ENCODE measurements around the gene SULF2.

SULF2 gene

DNA sequence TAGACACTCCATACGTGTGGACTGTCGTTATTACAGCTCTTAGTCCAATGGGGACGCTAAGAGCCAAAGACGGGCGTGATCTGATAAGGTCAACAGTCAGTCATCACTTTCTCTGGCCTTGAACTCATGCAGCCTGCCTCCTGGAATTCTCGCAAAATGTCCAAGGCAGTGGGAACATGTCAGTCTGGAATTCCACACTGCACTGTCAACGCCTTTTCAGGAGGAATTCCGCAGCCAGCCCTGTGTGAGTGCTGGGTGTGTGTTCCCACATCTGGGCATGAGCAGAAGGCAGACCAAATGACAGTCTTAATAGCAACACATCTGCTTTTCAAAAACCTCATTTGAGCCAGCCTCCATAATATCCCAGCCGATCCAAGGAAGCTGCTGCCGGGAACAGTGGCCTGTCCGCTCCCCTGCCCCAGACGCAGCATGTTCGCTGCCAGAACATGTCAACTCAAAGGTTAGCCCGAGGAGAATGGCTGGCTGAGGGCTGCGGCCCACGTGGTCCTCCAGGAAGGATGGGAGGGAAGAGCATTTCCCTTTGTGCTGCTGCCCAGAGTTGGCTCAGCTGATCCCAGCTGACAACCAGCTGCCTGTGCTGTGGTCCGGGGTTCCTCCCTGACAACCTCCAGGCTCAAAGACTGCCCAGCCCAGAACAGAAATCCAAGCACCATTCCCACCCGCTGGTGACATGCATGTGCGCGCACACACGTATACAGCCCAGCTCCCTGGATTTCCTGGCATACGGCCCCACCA lies 103.1 kb downstream of the SULF2 start:
- no peak for DNase-seq

DNA sequence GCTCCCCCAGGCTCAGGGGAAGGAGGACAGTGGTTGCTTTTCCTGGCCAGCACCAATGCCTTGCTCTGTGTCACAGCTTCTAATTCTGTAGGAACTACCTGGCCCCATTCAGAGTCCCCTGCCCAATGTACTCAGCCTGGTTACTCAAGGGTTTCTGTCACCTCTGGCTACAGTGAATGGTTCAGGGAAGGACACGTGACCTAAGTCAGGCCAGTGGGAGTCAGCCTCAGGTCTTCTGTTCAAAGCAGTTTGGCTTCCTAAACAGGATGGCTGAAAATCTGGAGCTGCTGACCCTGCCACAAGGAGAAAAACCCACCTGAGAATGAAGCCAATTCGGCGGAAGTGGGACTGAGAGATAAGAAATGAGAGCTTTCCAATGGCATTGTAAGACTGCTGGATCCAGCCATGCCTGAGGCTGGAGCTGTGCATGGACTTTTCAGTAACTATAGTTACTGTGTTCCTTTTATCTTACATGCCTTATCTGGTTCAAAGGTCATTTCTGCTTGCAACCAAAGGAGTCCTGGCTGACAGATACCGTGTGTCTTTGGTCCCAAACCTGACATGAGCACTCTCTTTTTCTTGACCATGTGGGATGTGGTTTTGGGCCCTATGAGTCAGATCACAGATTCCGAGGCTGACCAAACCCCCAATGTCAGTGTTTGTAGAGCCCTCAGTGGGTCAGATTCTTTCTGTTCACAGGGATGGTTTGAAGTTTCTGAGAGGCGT lies 104.3 kb downstream of the SULF2 start:
- no peak for DNase-seq

DNA sequence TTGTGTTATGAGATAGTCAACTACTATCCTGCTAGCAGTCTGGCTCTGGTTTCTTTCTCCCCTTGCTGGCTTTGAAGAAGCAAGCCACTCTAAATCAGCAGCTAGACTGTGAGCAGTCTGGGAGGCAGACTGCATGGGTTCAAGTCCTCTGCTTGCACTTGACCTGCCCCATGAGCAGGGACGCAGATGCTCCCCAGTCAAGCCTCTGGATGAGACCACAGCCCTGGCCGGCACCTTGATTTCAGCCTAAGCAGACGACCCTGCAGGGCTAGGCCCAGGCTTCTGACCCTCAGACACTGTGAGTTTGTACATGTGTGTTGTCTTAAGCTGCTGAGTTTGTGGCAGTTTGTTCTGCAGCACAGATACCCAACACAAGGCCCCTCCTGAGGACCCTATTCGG lies 105.8 kb downstream of the SULF2 start:
- DNase-seq, result no peak

DNA sequence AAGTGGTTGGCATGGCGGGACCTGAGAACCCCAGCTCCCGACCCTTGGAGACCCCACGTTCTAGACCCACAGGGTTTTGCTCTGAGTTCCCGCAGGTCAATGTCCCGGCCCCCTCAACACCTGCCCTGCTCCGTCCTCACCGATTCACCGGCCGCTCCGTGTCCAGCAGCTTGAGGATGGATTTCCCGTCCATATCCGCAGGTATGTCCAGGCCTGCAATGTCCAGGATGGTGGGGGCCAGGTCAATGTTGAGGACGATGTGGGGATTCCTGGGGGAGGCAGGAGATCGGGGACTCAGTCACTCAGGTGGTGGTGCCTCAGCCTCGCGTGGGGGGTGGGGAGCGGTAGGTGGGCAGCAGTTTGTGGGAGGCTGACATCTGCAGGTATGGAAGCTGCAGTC lies 106.7 kb downstream of the SULF2 start:
- no peak for DNase-seq

DNA sequence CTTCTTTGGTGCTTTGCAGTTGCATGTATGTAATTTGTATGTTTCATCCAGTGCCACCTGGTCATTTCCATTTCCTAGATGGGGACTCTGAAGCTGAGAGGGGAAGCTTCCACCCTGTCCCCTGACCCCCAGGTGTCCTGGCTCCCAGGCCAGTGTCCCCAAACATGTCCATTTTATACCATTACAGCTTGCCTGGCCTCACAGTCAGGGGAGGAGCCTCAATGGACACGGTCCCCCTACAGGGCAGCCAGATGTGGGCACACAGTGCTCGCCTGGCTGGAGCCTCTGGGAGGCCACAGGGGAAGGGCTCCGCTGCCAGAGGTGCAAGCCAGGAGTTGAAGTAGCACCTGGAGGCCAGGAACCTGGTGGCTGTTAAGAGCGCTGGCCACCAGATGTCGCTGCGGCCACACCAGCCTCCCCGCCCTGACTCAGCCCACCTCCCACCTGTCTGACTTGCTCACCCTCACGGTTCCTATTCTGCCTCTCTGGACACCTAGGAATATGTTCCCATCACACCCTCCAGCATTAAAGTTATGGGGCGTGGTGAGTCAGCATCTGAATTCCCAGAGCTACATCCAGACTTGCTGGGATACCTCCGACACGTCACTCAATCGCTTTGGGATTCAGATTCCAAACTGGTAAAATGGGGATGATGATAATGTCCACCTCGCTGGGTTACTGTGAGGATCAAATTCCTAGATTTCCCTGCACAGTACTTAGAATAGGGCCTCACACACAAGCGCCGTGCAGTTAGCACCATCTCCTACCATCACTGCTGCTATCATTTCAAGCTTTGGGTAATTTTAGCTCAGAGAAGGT lies 107.4 kb downstream of the SULF2 start:
- peak; percentile 59 for DNase-seq

DNA sequence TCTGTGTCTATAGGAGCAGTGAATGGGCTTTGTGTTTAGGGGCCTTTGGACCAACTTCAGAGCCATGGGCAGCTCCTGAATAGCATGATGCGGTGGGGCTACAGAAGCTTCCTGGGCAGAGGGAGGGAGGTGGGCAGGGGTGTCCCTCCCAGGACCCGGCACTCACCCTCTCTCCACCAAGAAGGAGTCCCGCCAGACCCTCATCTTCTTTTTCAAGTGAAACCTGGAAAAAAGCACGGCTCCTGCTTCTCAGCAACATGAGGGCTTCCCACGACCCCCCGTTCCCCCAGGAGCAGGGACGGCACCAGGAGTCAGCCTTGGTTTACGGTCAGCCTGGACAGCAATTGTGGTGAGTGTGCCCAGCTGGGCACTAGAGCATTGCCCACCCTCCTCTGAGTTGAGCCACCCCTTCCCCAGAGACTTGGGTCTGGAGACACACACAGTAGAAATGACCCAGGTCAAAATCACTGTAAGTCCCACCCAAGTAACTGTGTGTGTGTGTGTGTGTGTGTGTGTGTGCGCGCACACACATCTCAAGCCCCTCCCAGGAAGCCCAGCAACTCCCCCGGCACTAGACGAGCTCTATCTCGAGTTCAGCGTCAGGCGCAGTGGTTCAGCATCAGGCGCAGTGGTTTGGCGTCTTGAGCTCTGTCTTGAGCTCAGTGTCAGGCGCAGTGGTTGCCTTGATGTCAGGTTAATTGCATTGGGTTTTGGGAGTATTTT lies 108.2 kb downstream of the SULF2 start:
- no peak for DNase-seq

DNA sequence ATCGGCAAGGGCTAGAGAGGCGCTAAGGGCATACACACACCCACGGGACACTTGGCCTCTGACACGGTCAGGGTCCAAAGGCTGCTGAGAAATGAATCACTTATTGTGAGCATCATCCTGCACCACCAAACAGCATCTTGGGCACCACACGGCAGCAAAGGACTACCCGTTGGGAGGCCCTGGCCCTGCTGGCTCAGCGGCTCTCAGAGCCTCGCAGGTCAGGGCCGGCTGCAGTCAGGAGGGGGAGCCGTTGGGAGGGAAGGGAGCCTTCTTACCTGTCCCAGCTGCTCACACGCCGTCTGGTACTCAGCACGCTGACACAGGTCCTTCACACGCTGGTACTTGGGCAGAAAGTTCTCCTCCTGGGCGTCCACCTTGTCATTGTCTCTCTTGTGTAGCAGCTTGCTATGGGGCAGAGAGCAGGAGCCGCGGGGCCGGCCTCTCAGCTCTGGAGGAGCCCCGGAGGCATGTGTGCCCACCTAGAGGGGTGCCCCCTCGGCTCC lies 109.0 kb downstream of the SULF2 start:
- no peak for DNase-seq

DNA sequence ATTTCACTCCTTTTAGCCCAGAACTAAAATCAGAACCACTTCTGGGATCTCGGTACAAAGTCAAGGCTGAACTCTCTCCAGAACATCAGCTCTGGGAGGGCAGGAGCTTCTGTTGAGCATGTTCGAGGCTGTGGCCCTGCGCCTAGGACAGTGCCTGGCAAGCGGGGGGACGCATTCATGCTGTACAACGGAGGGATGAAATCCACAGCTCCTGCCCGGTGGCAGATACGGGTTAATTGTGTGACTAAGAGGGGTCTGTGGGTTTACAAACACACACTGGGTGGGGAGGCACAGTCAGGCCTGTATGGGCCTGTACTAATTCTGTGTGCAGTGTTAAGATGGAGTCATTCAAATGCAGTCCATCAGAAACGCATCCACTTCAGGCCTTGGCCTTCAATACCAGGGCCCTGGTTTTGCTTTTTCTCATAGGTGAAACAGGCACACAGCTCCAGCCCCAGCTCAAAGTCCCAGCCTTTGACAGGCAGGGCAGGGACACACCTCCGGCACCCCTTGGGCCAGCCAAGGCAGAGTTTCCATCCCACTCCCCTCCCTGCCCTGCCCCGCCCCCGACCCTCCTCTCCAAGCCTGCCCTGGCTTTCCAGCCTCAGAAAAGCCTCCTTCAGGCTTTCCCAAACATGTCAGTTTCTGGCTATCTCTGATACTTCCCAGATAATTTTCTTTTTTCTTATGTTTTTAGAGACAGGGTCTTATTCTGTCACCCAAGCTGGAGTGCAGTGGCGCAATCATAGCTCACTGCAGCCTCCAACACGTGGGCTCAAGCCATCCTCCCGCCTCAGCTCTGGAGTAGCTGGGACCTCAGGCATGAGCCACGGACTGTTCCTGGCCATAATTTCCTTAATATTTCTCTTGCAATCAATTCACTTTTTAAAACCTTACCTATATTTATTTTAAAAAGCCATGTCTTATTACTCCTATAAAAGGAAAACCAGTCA lies 109.8 kb downstream of the SULF2 start:
- no peak for DNase-seq

DNA sequence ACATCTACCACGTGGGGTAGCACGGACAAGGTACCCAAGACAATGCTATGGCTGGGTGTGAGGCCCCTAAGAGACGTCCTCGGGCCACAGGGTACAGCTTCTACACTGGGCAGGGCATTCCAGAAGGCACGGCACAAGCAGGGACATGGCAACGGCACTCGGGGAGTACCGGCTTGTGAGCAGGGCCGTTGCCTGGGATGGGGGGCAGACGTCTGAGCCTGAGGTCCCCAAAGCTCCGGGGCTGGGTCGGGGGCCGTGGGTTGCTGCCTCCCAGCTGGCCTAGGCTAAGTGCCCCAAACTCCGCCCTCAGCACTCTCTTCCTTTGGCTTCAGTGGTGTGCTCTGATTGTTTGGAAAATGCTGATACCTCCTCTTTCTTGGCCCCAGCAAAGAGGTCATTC lies 110.6 kb downstream of the SULF2 start:
- no peak for DNase-seq

DNA sequence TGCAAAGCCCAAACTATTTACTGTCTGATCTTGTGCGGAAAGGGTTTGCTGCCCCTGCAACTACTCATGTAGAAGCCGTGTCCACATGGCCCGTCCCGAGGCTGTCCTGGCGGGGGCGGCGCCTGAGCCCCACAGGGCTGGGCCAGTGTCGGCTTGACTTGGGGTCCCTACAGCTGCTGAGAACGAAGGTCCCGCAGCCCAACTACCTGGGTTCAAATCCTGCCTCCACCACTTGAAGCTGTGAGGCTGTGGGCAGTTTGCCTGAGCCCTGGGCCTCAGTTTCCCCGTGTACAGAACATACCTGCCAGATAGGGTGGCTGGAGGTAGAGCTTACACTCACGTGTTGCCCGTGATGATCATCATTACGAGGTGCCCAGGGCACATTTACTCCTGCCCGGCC lies 111.1 kb downstream of the SULF2 start:
- DNase-seq, result no peak

DNA sequence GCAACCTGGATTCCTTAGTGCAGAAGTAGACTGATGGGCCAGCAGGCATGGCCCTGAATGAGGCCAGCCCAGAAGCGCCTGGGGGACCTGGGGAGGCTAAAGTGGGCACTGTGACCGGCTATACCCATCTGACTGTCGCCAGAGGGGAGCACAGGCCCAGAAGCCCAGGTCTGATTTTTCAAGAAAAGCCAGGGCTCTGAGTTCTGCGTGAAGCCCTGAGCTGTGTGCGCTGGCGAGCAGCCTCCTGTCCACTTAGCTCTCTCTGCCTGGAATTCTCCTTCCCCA lies 111.7 kb downstream of the SULF2 start:
- DNase-seq, result no peak

DNA sequence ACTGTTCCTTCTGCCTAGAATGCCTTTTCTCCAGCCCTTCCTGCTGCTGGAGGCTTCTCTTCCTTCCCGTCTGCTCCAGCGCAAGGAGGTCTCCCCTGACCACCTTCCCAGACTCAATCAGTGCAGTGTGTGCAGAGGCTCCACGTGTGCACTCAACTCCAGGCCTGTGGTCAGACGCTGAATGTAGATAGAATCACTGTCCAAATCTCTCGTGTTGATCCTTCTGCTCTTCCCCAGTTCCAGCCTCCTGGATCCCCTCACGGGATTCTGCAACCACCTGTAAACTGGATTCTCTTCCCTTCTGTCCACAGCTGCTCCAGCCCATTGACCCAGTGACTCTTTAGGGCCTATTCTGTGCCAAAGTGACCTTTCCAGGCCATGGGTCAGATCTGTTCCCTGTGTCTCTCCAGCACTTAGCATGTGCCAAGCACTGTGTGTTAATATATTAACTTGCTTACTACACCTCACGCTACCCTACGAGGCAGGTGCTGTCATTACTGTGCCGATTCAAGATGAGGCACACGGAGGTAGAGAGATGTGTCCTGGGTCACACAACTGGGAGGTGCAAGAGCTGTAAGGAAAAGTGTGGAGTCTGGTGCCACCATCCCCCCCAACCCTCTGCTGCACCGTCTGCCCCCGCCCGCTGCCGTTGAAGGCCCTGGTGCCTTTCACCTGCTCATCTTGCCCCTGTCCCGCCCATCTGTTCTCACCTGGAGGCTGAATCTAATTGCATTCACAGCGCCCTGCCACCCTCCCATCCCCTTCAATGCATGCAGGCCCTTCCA lies 112.2 kb downstream of the SULF2 start:
- no peak for DNase-seq

DNA sequence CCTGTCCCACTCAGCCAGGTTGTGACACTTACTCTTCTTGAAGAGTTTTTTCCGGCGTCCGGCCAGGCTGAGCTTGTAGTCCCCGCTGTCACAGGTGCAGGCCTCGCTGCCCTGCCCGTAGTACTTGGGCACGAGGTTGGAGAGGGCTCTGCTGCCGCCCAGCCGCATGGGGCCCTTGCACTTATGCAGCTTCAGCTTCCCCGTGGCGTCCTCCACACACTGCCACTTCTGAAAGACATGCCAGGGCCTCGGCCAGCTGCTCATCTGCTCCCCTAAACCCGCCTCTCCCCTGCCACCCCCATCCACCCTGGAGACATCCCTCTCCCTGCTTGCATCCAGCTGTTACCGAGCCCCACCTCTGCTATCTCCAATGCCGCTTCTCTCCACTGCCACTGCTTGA lies 113.1 kb downstream of the SULF2 start:
- DNase-seq, result no peak

DNA sequence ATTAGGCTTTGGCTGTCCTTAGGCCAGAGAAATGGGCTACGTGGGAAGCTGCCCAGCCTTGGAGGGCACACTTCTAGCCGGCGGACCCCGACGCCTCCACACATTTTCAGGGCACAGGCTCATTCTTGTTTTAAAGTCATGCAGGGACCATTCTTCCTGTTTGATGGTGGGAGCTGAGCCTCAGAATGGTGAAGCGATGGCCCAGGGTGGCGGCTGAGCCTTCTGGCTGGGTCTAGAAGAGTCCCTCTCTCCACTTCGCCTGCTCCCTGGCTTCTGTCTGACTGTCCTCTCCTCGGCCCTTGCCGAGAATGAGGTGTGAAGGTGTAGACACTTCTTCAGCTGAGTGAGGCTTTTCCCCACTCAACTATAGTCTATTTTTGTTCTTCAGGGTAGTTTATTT lies 114.4 kb downstream of the SULF2 start:
- DNase-seq, result no peak

DNA sequence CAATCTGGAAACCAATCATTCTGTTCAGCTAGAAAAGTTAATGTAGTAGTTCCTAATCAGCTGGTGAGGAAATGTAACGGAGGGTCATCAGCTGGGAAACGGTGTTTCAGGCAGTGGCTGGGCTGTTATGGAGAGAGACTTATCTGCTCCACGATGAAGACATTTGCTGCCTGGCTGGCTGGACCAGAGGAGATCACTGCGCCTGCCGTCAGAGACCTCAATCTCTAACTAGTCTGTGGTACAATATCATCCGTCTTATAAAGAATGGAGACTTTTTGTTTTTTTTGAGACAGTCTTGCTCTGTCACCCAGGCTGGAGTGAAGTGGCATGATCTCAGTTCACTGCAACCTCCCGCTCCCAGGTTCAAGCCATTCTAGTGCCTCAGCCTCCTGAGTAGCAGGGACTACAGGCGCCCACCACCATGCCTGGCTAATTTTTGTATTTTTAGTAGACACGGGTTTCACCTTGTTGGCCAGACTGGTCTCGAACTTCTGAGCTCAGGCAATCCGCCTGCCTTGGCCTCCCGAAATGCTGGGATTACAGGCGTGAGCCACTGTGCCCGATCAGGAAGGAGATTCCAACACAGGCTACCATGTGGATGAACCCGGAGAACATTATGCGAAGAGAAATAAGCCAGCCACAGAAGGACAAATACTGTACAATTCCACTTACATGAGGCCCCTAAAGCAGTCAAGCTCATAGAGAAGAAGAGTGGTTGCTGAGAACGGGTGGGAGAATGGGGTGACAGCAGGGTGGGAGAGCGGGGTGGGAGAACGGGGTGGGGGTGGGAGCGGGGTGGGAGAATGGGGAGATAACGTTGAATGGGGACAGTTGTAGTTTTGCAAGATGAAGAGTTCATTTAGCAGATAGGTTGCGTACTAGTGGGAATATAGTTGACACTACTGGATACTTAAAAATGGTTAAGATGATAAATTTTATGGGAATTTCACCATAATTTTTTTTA lies 115.1 kb downstream of the SULF2 start:
- DNase-seq, result no peak

DNA sequence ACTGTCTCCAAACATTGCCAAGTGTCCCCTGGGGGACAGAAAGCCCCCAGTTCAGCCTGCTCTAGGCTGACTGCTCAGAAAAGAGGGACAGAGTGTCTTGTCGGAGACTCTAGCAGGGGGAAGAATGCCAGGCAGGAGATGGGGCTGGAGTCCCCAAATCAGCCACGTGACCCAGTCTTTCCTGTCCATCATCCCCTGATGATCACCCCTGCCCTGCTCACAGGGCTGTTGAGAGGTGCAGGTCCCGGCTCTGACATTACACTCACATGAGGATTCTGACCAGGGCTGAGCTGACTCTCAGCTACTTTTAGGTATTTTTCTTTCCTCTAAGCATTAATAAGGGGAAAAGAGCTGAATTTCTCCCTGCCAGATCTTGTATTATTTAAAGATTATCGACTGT lies 115.8 kb downstream of the SULF2 start:
- no peak for DNase-seq

DNA sequence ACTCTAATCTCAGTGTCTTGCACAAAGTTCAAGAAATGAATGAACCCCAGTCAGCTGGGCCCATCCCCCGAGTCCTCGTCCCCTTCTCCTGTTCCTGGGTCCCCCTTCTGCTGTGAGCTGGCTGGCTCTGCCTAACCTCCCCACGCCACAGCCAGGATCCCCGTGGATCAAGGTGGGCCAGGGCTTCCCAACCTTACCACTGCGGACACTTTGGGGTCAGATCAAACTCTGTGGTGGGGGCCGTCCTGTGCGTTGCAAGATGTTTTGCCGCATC lies 116.2 kb downstream of the SULF2 start:
- no peak for DNase-seq

DNA sequence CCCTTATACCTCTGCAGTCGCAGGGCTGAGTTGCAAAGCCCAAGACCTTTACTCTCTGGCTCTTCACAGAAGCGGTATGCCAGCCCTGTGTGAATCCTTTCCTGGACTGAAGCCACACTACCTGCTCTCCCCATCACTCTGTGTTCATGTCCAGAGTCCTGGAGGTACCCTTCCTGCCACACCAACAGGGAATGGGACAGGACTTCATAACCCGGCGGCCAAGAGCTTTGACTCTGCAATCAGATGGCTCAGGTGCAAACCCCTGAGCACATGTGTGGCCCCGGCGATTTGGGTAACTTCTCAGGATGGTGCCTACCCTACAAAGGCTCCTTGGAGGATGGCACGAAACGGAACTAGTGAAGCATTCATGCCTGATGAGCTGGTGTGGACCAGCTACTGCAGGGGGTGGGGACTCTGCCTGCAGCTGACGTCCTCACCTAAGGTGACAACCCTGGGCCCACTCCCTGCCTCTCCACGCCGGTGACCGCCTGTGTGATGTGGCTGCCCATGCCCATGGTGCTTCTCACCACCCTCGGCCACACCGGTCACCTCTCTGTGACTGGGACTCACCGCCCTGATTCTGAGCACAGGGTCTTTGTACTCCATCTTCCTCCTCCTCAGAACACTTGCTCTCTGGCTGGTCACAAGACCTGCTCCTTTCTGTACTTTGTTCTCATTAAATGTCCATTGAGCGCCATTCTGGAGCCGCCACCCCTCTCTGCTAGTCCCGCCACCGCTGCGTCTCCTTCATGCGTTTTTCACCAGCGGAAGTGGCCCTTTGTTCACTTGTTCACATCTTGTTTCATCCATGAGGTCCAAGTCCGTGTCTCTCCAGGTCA lies 116.7 kb downstream of the SULF2 start:
- no peak for DNase-seq

Data from right kidney (tissue), 1 donor.